ENCODE measurements around the gene TUBB4B. TPM values are rescaled to one million over a fixed set of nuclear protein-coding genes. Genes with fewer than 3 reads are reported as not detected.
A peak's percentile ranks its signal among the peaks of the same experiment; 100 is the strongest.

The TUBB4B gene
- total and polyA plus RNA-seq, 2 of the 4 experiments (the other 2 are of a cell fraction) = 237 to 529 TPM

DNA sequence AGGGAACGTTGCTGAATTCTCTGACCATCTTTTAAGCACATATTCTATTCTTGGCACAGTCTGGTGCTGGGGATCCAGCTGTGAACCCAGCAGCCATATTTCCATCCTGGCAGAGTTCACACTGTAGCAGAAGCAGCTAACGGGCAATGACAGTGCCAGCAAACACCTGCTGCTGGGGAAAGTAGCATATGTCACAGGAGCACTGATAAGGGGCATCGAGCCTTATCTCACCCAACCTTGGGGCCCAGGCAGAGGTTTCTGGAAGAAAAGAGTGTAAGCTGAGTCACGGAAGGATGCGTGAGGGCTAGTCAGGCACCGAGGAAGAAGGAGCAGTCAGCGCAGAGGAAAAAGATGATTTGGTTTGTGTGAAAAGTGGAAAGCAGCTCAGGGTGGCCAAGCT lies 34.5 kb upstream of the TUBB4B start:
- in situ Hi-C loops (cut with MboI; ENCODE audit: low sequenced_read_pairs) (no loop called here), dilution Hi-C loops (cut with HindIII; ENCODE audit: low sequenced_read_pairs, unreplicated experiment) (no loop called here), intact Hi-C loops (cut with micrococcal nuclease) (no loop called here)
- peaks cover 42 to 56% of the 10 kb centered on the region in 2 experiments for H3K79me1 ChIP-seq (ENCODE audit: low read depth in 1 of 2, low read length in 2 of 2)
- H3K27ac ChIP-seq (ENCODE audit: insufficient read depth, low read length) = no peak overlapping the region
- no peak overlapping the region for H4K5ac ChIP-seq (ENCODE audit: low read depth, low read length)
- H3K4me3 ChIP-seq (ENCODE audit: insufficient read depth, low read depth, low read length) = no peak overlapping the region
- H4K91ac ChIP-seq (ENCODE audit: insufficient read depth, low read depth, low read length) = no peak overlapping the region
- H2AK9ac ChIP-seq (replicated peaks; ENCODE audit: low read depth, low read length, poor library complexity) = no peak overlapping the region
- no peak overlapping the region for H3K23ac ChIP-seq (ENCODE audit: low read depth, low read length)
- no peak overlapping the region; the same call in 1 of the 2 replicates for H2AK5ac ChIP-seq (ENCODE audit: low read depth, low read length)
- H3K9me3 ChIP-seq (ENCODE audit: control insufficient read depth, insufficient read depth, low read length) = no peaks in the 10 kb centered on the region
- 0 out of 2 replicates have a peak, but pooled peaks cover 2% of the 10 kb centered on the region for H3K9me1 ChIP-seq (ENCODE audit: insufficient read depth, low read length)
- WGBS, 2 experiments (ENCODE audit: extremely low coverage in 2 of 2, insufficient read length in 1 of 2) = 98% methylated on average over 4 of the region's 7 CpGs; no CpG with 5 or more reads in 1 of the 2 experiments
- no peak overlapping the region for H3K14ac ChIP-seq (replicated peaks; ENCODE audit: low read depth, low read length)
- H2AFZ ChIP-seq (replicated peaks; ENCODE audit: low read length, poor library complexity) = no peak overlapping the region
- peak overlapping the region; percentile 89; the same call in 1 of the 2 replicates for H3K9ac ChIP-seq (ENCODE audit: low read depth, low read length)
- ChIA-PET POLR2A (ENCODE audit: unreplicated experiment) (no interaction called here), CTCF (no interaction called here)
- no peak overlapping the region; the same call in 1 of the 2 replicates for H3K4ac ChIP-seq (ENCODE audit: low read depth, low read length)
- no peak overlapping the region for H3K56ac ChIP-seq (ENCODE audit: extremely low read depth, insufficient read depth, low read length)
- peaks cover 9% of the 10 kb centered on the region for H3K36me3 ChIP-seq (ENCODE audit: control insufficient read depth, insufficient read depth, low read length)
- DNase-seq (no peak), ATAC-seq (ENCODE audit: low read depth) (no peak)
- peaks cover 9% of the 10 kb centered on the region for H3K4me1 ChIP-seq (ENCODE audit: control insufficient read depth, insufficient read depth, low read length)
- no TSS peak for BruUV-seq (replicated peaks)
- H4K20me1 ChIP-seq (ENCODE audit: insufficient read depth, low read length) = peaks cover 9% of the 10 kb centered on the region
- H2BK5ac ChIP-seq (ENCODE audit: low read depth, low read length, poor library complexity, severe bottlenecking) = no peak overlapping the region
- H2BK120ac ChIP-seq (ENCODE audit: low read depth, low read length) = no peak overlapping the region
- H2BK20ac ChIP-seq (ENCODE audit: low read depth, low read length) = no peak overlapping the region
- peak overlapping the region; percentile 99 for H3K4me2 ChIP-seq (ENCODE audit: low read depth, low read length)
- H2BK15ac ChIP-seq (ENCODE audit: low read depth, low read length) = no peak overlapping the region
- no peak overlapping the region for H3K18ac ChIP-seq (ENCODE audit: low read depth, low read length)
- TF ChIP-seq POLR2A (IDR thresholded peaks at IDR 0.05; ENCODE audit: low read depth, low read length) (no peak), CHD1 (IDR thresholded peaks at IDR 0.05; ENCODE audit: low read depth, low read length) (no peak), MXI1 (IDR thresholded peaks at IDR 0.05; ENCODE audit: borderline replicate concordance, low read depth, low read length) (no peak), SMC3 (IDR thresholded peaks at IDR 0.05; ENCODE audit: low read depth, low read length) (no peak), FOS (IDR thresholded peaks at IDR 0.05; ENCODE audit: low read depth, low read length) (no peak), CEBPB (IDR thresholded peaks at IDR 0.05; ENCODE audit: low read depth, low read length) (no peak), RCOR1 (IDR thresholded peaks at IDR 0.05; ENCODE audit: insufficient replicate concordance, low read length) (no peak), MAFK (IDR thresholded peaks at IDR 0.05; ENCODE audit: low read depth, low read length) (no peak), NFE2L2 (IDR thresholded peaks at IDR 0.05; ENCODE audit: low read depth, low read length) (no peak)
- TF ChIP-seq, protein P1, sequence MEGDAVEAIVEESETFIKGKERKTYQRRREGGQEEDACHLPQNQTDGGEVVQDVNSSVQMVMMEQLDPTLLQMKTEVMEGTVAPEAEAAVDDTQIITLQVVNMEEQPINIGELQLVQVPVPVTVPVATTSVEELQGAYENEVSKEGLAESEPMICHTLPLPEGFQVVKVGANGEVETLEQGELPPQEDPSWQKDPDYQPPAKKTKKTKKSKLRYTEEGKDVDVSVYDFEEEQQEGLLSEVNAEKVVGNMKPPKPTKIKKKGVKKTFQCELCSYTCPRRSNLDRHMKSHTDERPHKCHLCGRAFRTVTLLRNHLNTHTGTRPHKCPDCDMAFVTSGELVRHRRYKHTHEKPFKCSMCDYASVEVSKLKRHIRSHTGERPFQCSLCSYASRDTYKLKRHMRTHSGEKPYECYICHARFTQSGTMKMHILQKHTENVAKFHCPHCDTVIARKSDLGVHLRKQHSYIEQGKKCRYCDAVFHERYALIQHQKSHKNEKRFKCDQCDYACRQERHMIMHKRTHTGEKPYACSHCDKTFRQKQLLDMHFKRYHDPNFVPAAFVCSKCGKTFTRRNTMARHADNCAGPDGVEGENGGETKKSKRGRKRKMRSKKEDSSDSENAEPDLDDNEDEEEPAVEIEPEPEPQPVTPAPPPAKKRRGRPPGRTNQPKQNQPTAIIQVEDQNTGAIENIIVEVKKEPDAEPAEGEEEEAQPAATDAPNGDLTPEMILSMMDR (conservative IDR thresholded peaks at IDR 0.05; ENCODE audit: low read depth, low read length) = no peak
- TF ChIP-seq, protein P2, sequence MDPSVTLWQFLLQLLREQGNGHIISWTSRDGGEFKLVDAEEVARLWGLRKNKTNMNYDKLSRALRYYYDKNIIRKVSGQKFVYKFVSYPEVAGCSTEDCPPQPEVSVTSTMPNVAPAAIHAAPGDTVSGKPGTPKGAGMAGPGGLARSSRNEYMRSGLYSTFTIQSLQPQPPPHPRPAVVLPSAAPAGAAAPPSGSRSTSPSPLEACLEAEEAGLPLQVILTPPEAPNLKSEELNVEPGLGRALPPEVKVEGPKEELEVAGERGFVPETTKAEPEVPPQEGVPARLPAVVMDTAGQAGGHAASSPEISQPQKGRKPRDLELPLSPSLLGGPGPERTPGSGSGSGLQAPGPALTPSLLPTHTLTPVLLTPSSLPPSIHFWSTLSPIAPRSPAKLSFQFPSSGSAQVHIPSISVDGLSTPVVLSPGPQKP (IDR thresholded peaks at IDR 0.05; ENCODE audit: borderline replicate concordance, low read depth, low read length) = no peak
- TF ChIP-seq, protein P3, sequence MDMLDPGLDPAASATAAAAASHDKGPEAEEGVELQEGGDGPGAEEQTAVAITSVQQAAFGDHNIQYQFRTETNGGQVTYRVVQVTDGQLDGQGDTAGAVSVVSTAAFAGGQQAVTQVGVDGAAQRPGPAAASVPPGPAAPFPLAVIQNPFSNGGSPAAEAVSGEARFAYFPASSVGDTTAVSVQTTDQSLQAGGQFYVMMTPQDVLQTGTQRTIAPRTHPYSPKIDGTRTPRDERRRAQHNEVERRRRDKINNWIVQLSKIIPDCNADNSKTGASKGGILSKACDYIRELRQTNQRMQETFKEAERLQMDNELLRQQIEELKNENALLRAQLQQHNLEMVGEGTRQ (IDR thresholded peaks at IDR 0.05; ENCODE audit: low read depth, low read length) = no peak
- H4K8ac ChIP-seq (ENCODE audit: low read depth in 2 of 2, low read length in 2 of 2) = no peak overlapping the region
- no peaks in the 10 kb centered on the region for H3K27me3 ChIP-seq (ENCODE audit: control insufficient read depth, insufficient read depth, low read length)

Data from IMR-90 (cell line).